ENCODE data around the gene CHN1. TPM values are rescaled to one million over a fixed set of nuclear protein-coding genes. Genes with fewer than 3 reads are reported as not detected.

CHN1 gene
- polyA plus RNA-seq, 4 donors, result 2.0 to 7.8 (median 5.1) TPM

DNA sequence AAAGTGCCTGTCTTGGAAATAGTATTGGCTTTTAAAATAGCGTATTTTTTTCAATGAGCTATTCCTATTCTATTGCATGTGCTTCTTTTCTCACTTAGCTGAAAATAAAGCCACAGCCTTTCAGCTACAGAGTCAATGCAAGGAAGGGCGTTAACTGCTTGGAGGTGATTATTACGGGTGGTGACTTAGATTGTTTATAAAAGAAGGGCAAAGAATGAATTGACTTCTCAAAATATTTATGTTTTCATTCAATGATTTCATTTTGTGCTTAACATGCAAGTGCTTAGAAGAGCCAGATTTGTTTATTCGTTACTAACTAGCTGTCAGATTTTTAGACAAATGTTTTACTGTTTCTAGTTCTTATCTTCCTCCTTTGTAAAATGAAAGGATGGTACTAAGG is 2.8 kb upstream of the CHN1 start:
- Histone ChIP-seq H3K4me1 (ENCODE audit: control insufficient read depth in 3 of 3, insufficient read depth in 2 of 3, low read depth in 1 of 3, low read length in 2 of 3) (no peaks in the 10 kb centered on the region), H3K27ac (ENCODE audit: low read depth in 1 of 3, low read length in 2 of 3) (no peak overlapping the region), H3K36me3 (ENCODE audit: control insufficient read depth in 3 of 3, insufficient read depth in 2 of 3, low read depth in 1 of 3, low read length in 3 of 3) (no peaks in the 10 kb centered on the region), H3K27me3 (ENCODE audit: control insufficient read depth in 3 of 3, insufficient read depth in 3 of 3, low read length in 3 of 3) (peaks cover 0 to 34% (median 4%) of the 10 kb centered on the region in 3 donors), H3K9me3 (ENCODE audit: control insufficient read depth in 2 of 2, insufficient read depth in 1 of 2, low read depth in 1 of 2, low read length in 1 of 2) (no peaks in the 10 kb centered on the region), H3K4me3 (ENCODE audit: low read depth in 1 of 3, low read length in 3 of 3) (no peak overlapping the region)
- no peak for FAIRE-seq
- 59 to 63% (median 59%) methylated on average over 4 of the region's 4 CpGs for WGBS, 3 donors
- DNase-seq, result no peak

- WGBS, 3 donors, result 62 to 85% (median 78%) methylated on average over 3 of the region's 3 CpGs
- H3K4me3 ChIP-seq (ENCODE audit: low read depth in 1 of 3, low read length in 3 of 3), result no peak overlapping the region
- DNase-seq (no peak), FAIRE-seq (no peak)
- no peaks in the 10 kb centered on the region for H3K4me1 ChIP-seq (ENCODE audit: control insufficient read depth in 3 of 3, insufficient read depth in 2 of 3, low read depth in 1 of 3, low read length in 2 of 3)
- peak overlapping the region in 1 of 3 donors; percentile 7 for H3K27ac ChIP-seq (ENCODE audit: low read depth in 1 of 3, low read length in 2 of 3)
- no peaks in the 10 kb centered on the region for H3K9me3 ChIP-seq (ENCODE audit: control insufficient read depth in 2 of 2, insufficient read depth in 1 of 2, low read depth in 1 of 2, low read length in 1 of 2)
- H3K36me3 ChIP-seq (ENCODE audit: control insufficient read depth in 3 of 3, insufficient read depth in 2 of 3, low read depth in 1 of 3, low read length in 3 of 3), result no peaks in the 10 kb centered on the region
- peaks cover 0 to 33% (median 4%) of the 10 kb centered on the region in 3 donors for H3K27me3 ChIP-seq (ENCODE audit: control insufficient read depth in 3 of 3, insufficient read depth in 3 of 3, low read length in 3 of 3)
Measured at GRCh38 chr2:175007510-175007909, 2.3 kb upstream of the CHN1 start.

DNA sequence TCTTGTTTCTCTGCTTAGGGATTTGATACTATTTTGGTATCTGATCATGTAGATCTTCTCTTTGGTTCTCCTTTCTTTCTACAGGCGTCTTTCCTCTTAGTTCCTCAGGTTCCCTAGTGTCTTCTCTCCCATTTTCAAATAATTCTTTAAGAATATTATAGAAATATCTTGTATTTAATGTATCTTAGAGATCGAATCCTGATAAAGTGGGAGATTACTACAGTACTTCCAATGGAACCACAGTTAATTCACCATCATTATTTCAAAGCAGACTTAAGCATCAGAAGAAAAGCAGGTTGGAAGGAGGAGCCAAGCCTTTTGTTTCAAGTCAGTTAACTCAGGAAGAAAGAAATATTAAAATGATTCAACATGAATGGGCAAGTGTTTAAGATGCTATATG is 1.1 kb upstream of the CHN1 start:
- DNase-seq, result no peak
- H3K27ac ChIP-seq (ENCODE audit: low read depth in 1 of 3, low read length in 2 of 3), result no peak overlapping the region
- WGBS, 3 donors, result 72 to 79% (median 73%) methylated on average over 2 of the region's 2 CpGs

GRCh38 chr2:175005733-175006264 is 618 bp upstream of the CHN1 start:
- H3K27me3 ChIP-seq (ENCODE audit: control insufficient read depth in 3 of 3, insufficient read depth in 3 of 3, low read length in 3 of 3), result peaks cover 0 to 37% (median 4%) of the 10 kb centered on the region in 3 donors
- H3K4me1 ChIP-seq (ENCODE audit: control insufficient read depth in 3 of 3, insufficient read depth in 2 of 3, low read depth in 1 of 3, low read length in 2 of 3), result no peaks in the 10 kb centered on the region
- peak overlapping the region in 1 of 3 donors; percentile 85 for H3K27ac ChIP-seq (ENCODE audit: low read depth in 1 of 3, low read length in 2 of 3)
- H3K4me3 ChIP-seq (ENCODE audit: low read depth in 1 of 3, low read length in 3 of 3), result peak overlapping the region in 2 of 3 donors; percentile 43 to 67
- no peaks in the 10 kb centered on the region for H3K36me3 ChIP-seq (ENCODE audit: control insufficient read depth in 3 of 3, insufficient read depth in 2 of 3, low read depth in 1 of 3, low read length in 3 of 3)
- FAIRE-seq, result no peak
- DNase-seq, result no peak
- 28 to 36% (median 34%) methylated on average over 9 of the region's 9 CpGs for WGBS, 3 donors
- no peaks in the 10 kb centered on the region for H3K9me3 ChIP-seq (ENCODE audit: control insufficient read depth in 2 of 2, insufficient read depth in 1 of 2, low read depth in 1 of 2, low read length in 1 of 2)

More for the DNA sequence above, 1.1 kb upstream of the CHN1 start:
- no peak for FAIRE-seq
- Histone ChIP-seq H3K4me1 (ENCODE audit: control insufficient read depth in 3 of 3, insufficient read depth in 2 of 3, low read depth in 1 of 3, low read length in 2 of 3) (no peaks in the 10 kb centered on the region), H3K9me3 (ENCODE audit: control insufficient read depth in 2 of 2, insufficient read depth in 1 of 2, low read depth in 1 of 2, low read length in 1 of 2) (no peaks in the 10 kb centered on the region), H3K36me3 (ENCODE audit: control insufficient read depth in 3 of 3, insufficient read depth in 2 of 3, low read depth in 1 of 3, low read length in 3 of 3) (no peaks in the 10 kb centered on the region), H3K4me3 (ENCODE audit: low read depth in 1 of 3, low read length in 3 of 3) (no peak overlapping the region), H3K27me3 (ENCODE audit: control insufficient read depth in 3 of 3, insufficient read depth in 3 of 3, low read length in 3 of 3) (peaks cover 0 to 35% (median 4%) of the 10 kb centered on the region in 3 donors)

DNA sequence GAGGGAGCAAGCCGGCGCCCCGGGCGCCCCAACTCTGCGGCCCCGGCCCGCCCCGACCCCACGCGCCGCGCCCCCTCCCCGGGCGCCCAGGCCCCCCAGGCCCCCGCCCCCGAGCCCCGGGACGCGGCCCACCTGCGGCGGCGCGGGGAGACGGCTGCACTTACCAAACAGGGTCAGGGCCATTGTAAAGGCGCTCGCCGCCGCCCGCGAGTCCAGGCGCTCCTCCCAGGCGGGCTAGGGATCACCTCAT is 526 bp downstream of the CHN1 start:
- DNase-seq (no peak), FAIRE-seq (no peak)
- peak overlapping the region in 1 of 3 donors; percentile 85 for H3K27ac ChIP-seq (ENCODE audit: low read depth in 1 of 3, low read length in 2 of 3)
- H3K9me3 ChIP-seq (ENCODE audit: control insufficient read depth in 2 of 2, insufficient read depth in 1 of 2, low read depth in 1 of 2, low read length in 1 of 2), result no peaks in the 10 kb centered on the region
- no peaks in the 10 kb centered on the region for H3K36me3 ChIP-seq (ENCODE audit: control insufficient read depth in 3 of 3, insufficient read depth in 2 of 3, low read depth in 1 of 3, low read length in 3 of 3)
- peak overlapping the region; percentile 36 to 67 (median 43) for H3K4me3 ChIP-seq (ENCODE audit: low read depth in 1 of 3, low read length in 3 of 3)
- peaks cover 0 to 39% (median 4%) of the 10 kb centered on the region in 3 donors for H3K27me3 ChIP-seq (ENCODE audit: control insufficient read depth in 3 of 3, insufficient read depth in 3 of 3, low read length in 3 of 3)
- WGBS, 3 donors, result 1 to 2% (median 2%) methylated on average over 6 to 32 of the region's 32 CpGs
- no peaks in the 10 kb centered on the region for H3K4me1 ChIP-seq (ENCODE audit: control insufficient read depth in 3 of 3, insufficient read depth in 2 of 3, low read depth in 1 of 3, low read length in 2 of 3)

GRCh38 chr2:175003875-175004729 is 1.1 kb downstream of the CHN1 start:
- Histone ChIP-seq H3K27me3 (ENCODE audit: control insufficient read depth in 3 of 3, insufficient read depth in 3 of 3, low read length in 3 of 3) (peaks cover 0 to 39% (median 4%) of the 10 kb centered on the region in 3 donors), H3K36me3 (ENCODE audit: control insufficient read depth in 3 of 3, insufficient read depth in 2 of 3, low read depth in 1 of 3, low read length in 3 of 3) (no peaks in the 10 kb centered on the region), H3K4me3 (ENCODE audit: low read depth in 1 of 3, low read length in 3 of 3) (peak overlapping the region in 2 of 3 donors; percentile 36 to 67), H3K9me3 (ENCODE audit: control insufficient read depth in 2 of 2, insufficient read depth in 1 of 2, low read depth in 1 of 2, low read length in 1 of 2) (no peaks in the 10 kb centered on the region), H3K27ac (ENCODE audit: low read depth in 1 of 3, low read length in 2 of 3) (peak overlapping the region in 1 of 3 donors; percentile 38), H3K4me1 (ENCODE audit: control insufficient read depth in 3 of 3, insufficient read depth in 2 of 3, low read depth in 1 of 3, low read length in 2 of 3) (no peaks in the 10 kb centered on the region)
- WGBS, 3 donors, result 11 to 22% (median 21%) methylated on average over 16 of the region's 16 CpGs
- FAIRE-seq (no peak), DNase-seq (peak in 1 of 2 donors; percentile 16)

DNA sequence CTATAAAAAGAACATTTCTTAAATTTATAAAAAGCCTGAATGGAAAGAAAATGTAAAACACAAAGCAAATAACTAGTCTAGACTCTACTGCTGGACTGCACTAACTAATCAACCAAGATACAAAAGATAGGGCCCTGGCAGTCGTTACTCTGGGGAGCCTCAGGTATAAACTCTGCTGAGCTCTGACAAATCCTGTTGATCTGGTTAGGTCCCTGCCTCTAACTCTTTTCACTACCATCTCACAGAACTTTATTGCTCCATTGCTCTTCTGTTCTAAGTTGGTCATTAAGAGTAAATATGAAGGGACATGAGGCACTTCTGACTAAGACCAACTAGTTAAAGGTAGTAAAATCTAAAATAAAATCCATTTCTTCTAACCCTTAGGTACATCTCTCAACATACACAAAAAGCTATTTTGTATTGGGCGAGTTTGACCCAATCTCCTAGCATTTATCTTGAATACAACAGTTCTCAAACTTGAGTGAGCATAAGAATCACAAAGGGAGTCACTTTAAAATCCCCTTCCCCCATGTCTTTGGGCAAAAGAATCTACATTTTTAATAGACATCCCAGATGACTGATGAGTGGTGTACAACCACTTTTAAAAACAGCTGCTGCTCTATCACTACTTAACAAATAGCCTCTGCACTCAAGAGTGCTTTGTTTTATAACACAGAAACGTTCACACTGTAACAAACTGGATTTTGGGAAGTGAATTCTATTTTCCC is 2.5 kb downstream of the CHN1 start:
- 37 to 58% (median 46%) methylated on average over 3 of the region's 3 CpGs for WGBS, 3 donors

GRCh38 chr2:175001566-175001965 is 3.6 kb downstream of the CHN1 start:
- Histone ChIP-seq H3K27me3 (ENCODE audit: control insufficient read depth in 3 of 3, insufficient read depth in 3 of 3, low read length in 3 of 3) (peaks cover 0 to 31% (median 4%) of the 10 kb centered on the region in 3 donors), H3K27ac (ENCODE audit: low read depth in 1 of 3, low read length in 2 of 3) (no peak overlapping the region), H3K4me3 (ENCODE audit: low read depth in 1 of 3, low read length in 3 of 3) (no peak overlapping the region), H3K9me3 (ENCODE audit: control insufficient read depth in 2 of 2, insufficient read depth in 1 of 2, low read depth in 1 of 2, low read length in 1 of 2) (no peaks in the 10 kb centered on the region), H3K36me3 (ENCODE audit: control insufficient read depth in 3 of 3, insufficient read depth in 2 of 3, low read depth in 1 of 3, low read length in 3 of 3) (no peaks in the 10 kb centered on the region), H3K4me1 (ENCODE audit: control insufficient read depth in 3 of 3, insufficient read depth in 2 of 3, low read depth in 1 of 3, low read length in 2 of 3) (peaks cover 0 to 3% (median 0%) of the 10 kb centered on the region in 3 donors)
- 13 to 58% (median 26%) methylated on average over 4 of the region's 4 CpGs for WGBS, 3 donors
- no peak for FAIRE-seq
- peak in 1 of 2 donors; percentile 34 for DNase-seq

More for the DNA sequence above, 2.5 kb downstream of the CHN1 start:
- Histone ChIP-seq H3K27me3 (ENCODE audit: control insufficient read depth in 3 of 3, insufficient read depth in 3 of 3, low read length in 3 of 3) (peaks cover 0 to 38% (median 4%) of the 10 kb centered on the region in 3 donors), H3K9me3 (ENCODE audit: control insufficient read depth in 2 of 2, insufficient read depth in 1 of 2, low read depth in 1 of 2, low read length in 1 of 2) (no peaks in the 10 kb centered on the region), H3K36me3 (ENCODE audit: control insufficient read depth in 3 of 3, insufficient read depth in 2 of 3, low read depth in 1 of 3, low read length in 3 of 3) (no peaks in the 10 kb centered on the region), H3K4me3 (ENCODE audit: low read depth in 1 of 3, low read length in 3 of 3) (no peak overlapping the region), H3K27ac (ENCODE audit: low read depth in 1 of 3, low read length in 2 of 3) (no peak overlapping the region), H3K4me1 (ENCODE audit: control insufficient read depth in 3 of 3, insufficient read depth in 2 of 3, low read depth in 1 of 3, low read length in 2 of 3) (peaks cover 0 to 3% (median 0%) of the 10 kb centered on the region in 3 donors)
- no peak for FAIRE-seq
- no peak for DNase-seq
